A549 (cell line): ENCODE results near the gene SERPINB12. TPM values are rescaled to one million over a fixed set of nuclear protein-coding genes. Genes with fewer than 3 reads are reported as not detected.

Source experiments
- ATAC-seq, 2 experiments: fragments of 200-7000 bp in 1 of 2; fragments of >200 bp in 1 of 2; cut with Nextera tagmentation in 1 of 2; cut with Tn5 transposase in 1 of 2; 3 replicates each; pipeline versions ENCODE4 v1.8.0 to v1.9.1; 2018 to 2020; ENCODE audit warnings: mild to moderate bottlenecking in 1 of 2, moderate library complexity in 1 of 2
- CTCF ChIA-PET: fragments of 300-600 bp; sonication (Branson Sonifier 250); formaldehyde crosslinking; extraction: SDS; loops from one replicate; lab custom pipeline; 2021; ENCODE audit warnings: antibody characterized with exemption, inconsistent platforms; lab: Yijun Ruan, JAX
- POLR2A ChIA-PET: fragments of 350-600 bp; formaldehyde crosslinking; extraction: SDS; loops from one replicate; lab custom pipeline; 2021; ENCODE audit warnings: antibody characterized with exemption, inconsistent platforms; lab: Yijun Ruan, JAX
- DNase-seq, 2 experiments: peaks; one replicate each; pipeline versions ENCODE4 v3.0.0 to v3.0.0-alpha.2; 2011 to 2016; ENCODE audit warnings: low read depth in 1 of 2, low spot score in 1 of 2
- FAIRE-seq: peaks from 2 replicates; lab custom pipeline; 2011; peaks lifted over from hg19 to GRCh38; lab: Jason Lieb, UNC
- H3K27ac ChIP-seq, 2 experiments: fragments of >200 bp; sonication (Bioruptor Twin); formaldehyde crosslinking; 3 replicates each; pipeline ENCODE4 v1.5.1; 2016 to 2017
- H3K4me1 ChIP-seq: fragments of >200 bp; sonication (Bioruptor Twin); formaldehyde crosslinking; 3 replicates; pipeline ENCODE4 v1.6.1; 2016
- H3K4me2 ChIP-seq: fragments of >200 bp; sonication (Bioruptor Twin); formaldehyde crosslinking; 3 replicates; pipeline ENCODE4 v1.6.1; 2016
- H3K4me3 ChIP-seq: fragments of >200 bp; sonication (Bioruptor Twin); formaldehyde crosslinking; 3 replicates; pipeline ENCODE4 v1.5.1; 2016
- H3K9me3 ChIP-seq: fragments of >200 bp; sonication (Bioruptor Twin); formaldehyde crosslinking; 3 replicates; pipeline ENCODE4 v1.6.1; 2016
- ATOH8 ChIP-seq: fragments of 250-450 bp; sonication (Bioruptor Pico); IDR thresholded peaks from 2 replicates; pipeline ENCODE4 v1.5.0; 2020; ENCODE audit warnings: low read depth, mild to moderate bottlenecking, moderate library complexity
- BCL3 ChIP-seq: fragments of >200 bp; sonication (Bioruptor Twin); formaldehyde crosslinking; IDR thresholded peaks from 3 replicates; pipeline ENCODE4 v1.6.1; 2016
- BHLHE40 ChIP-seq: IDR thresholded peaks from 2 replicates; pipeline ENCODE4 v1.6.1; 2012; ENCODE audit warnings: low read depth, low read length, inconsistent platforms
- CBX2 ChIP-seq: fragments of 200-600 bp; sonication (generic); IDR thresholded peaks from 2 replicates; pipeline ENCODE4 v1.6.1; 2016; ENCODE audit warnings: low read depth, mild to moderate bottlenecking, borderline replicate concordance
- CHD2 ChIP-seq: fragments of 150-350 bp; IDR thresholded peaks from 2 replicates; pipeline ENCODE4 v1.6.1; 2014; ENCODE audit warnings: low read length; ENCODE audit not compliant: partially characterized antibody
- EHMT2 ChIP-seq: fragments of 200-600 bp; sonication (generic); IDR thresholded peaks from 2 replicates; pipeline ENCODE4 v1.6.1; 2016; ENCODE audit warnings: antibody characterized with exemption, low read depth, mild to moderate bottlenecking, moderate library complexity
- EP300 ChIP-seq, 2 experiments: fragments of >200 bp; sonication (Bioruptor Twin); formaldehyde crosslinking; IDR thresholded peaks; 2 replicates in 1 of 2; 3 replicates in 1 of 2; pipeline ENCODE4 v1.6.1; 2016 to 2017
- FOSB ChIP-seq: fragments of 250-450 bp; sonication (Bioruptor Pico); IDR thresholded peaks from 2 replicates; pipeline ENCODE4 v1.5.0; 2020; ENCODE audit warnings: mild to moderate bottlenecking, moderate library complexity
- GATA3 ChIP-seq: IDR thresholded peaks from 2 replicates; pipeline ENCODE4 v1.6.1; 2012; ENCODE audit warnings: borderline replicate concordance
- HDAC2 ChIP-seq: fragments of 200-600 bp; sonication (generic); IDR thresholded peaks from 2 replicates; pipeline ENCODE4 v1.6.1; 2016
- HOXB13 ChIP-seq: fragments of 250-450 bp; sonication (Bioruptor Pico); IDR thresholded peaks from 2 replicates; pipeline ENCODE4 v1.5.0; 2020; ENCODE audit warnings: low read depth, mild to moderate bottlenecking, moderate library complexity
- JUN ChIP-seq, 2 experiments: fragments of >200 bp; sonication (Bioruptor Twin); formaldehyde crosslinking; IDR thresholded peaks; 2 replicates in 1 of 2; 3 replicates in 1 of 2; pipeline ENCODE4 v1.6.1; 2016 to 2017
- JUNB ChIP-seq: fragments of >200 bp; sonication (Bioruptor Twin); formaldehyde crosslinking; IDR thresholded peaks from 2 replicates; pipeline ENCODE4 v1.6.1; 2016
- KDM1A ChIP-seq: fragments of 200-600 bp; sonication (generic); IDR thresholded peaks from 2 replicates; pipeline ENCODE4 v1.6.1; 2016; ENCODE audit warnings: low read depth, mild to moderate bottlenecking
- KDM5A ChIP-seq: fragments of 200-600 bp; sonication (generic); IDR thresholded peaks from 2 replicates; pipeline ENCODE4 v1.6.1; 2016; ENCODE audit warnings: antibody characterized with exemption, mild to moderate bottlenecking
- MAZ ChIP-seq: fragments of 150-350 bp; IDR thresholded peaks from 2 replicates; pipeline ENCODE4 v1.6.1; 2014; ENCODE audit warnings: antibody characterized with exemption, low read depth, low read length, borderline replicate concordance
- MYC ChIP-seq: IDR thresholded peaks from 2 replicates; pipeline ENCODE4 v1.6.1; 2012; ENCODE audit warnings: mild to moderate bottlenecking, inconsistent platforms, low read length, improper control_type of control experiment, borderline replicate concordance
- NFE2L2 ChIP-seq: fragments of 150-350 bp; conservative IDR thresholded peaks from 2 replicates; pipeline ENCODE4 v1.6.1; 2014; ENCODE audit warnings: low read length
- NPAS2 ChIP-seq: fragments of 250-450 bp; sonication (Bioruptor Pico); IDR thresholded peaks from 2 replicates; pipeline ENCODE4 v1.8.0; 2022; ENCODE audit warnings: mild to moderate bottlenecking, moderate library complexity, borderline replicate concordance
- NR3C1 ChIP-seq: fragments of >200 bp; sonication (Bioruptor Twin); formaldehyde crosslinking; IDR thresholded peaks from 3 replicates; pipeline ENCODE4 v1.6.1; 2017
- PHF8 ChIP-seq: fragments of 200-600 bp; sonication (generic); IDR thresholded peaks from 2 replicates; pipeline ENCODE4 v1.6.1; 2016; ENCODE audit warnings: low read depth, mild to moderate bottlenecking, antibody characterized with exemption, moderate library complexity, borderline replicate concordance
- POLR2AphosphoS2 ChIP-seq: conservative IDR thresholded peaks from 2 replicates; pipeline ENCODE4 v1.6.1; 2012; ENCODE audit warnings: low read length, improper control_type of control experiment, inconsistent platforms
- RAD21 ChIP-seq, 2 experiments: fragments of >200 bp in 1 of 2; sonication (Bioruptor Twin) in 1 of 2; formaldehyde crosslinking in 1 of 2; IDR thresholded peaks in 1 of 2; conservative IDR thresholded peaks in 1 of 2; 2 replicates in 1 of 2; 3 replicates in 1 of 2; pipeline ENCODE4 v1.6.1; 2012 to 2018; ENCODE audit warnings: inconsistent platforms in 1 of 2
- RFX5 ChIP-seq: fragments of 450-650 bp; IDR thresholded peaks from 2 replicates; pipeline ENCODE4 v1.7.1; 2014; ENCODE audit warnings: antibody characterized with exemption, mild to moderate bottlenecking, moderate library complexity
- SMC3 ChIP-seq: fragments of >200 bp; sonication (Bioruptor Twin); formaldehyde crosslinking; IDR thresholded peaks from 3 replicates; pipeline ENCODE4 v1.6.1; 2018; ENCODE audit warnings: inconsistent platforms
- SREBF2 ChIP-seq: fragments of 450-650 bp; IDR thresholded peaks from 2 replicates; pipeline ENCODE4 v1.6.1; 2014; ENCODE audit warnings: mild to moderate bottlenecking, moderate library complexity
- ZC3H11A ChIP-seq: fragments of 450-650 bp; IDR thresholded peaks from 2 replicates; pipeline ENCODE4 v1.6.1; 2014; ENCODE audit warnings: antibody characterized with exemption, mild to moderate bottlenecking
- ZSCAN20 ChIP-seq: fragments of 250-450 bp; sonication (Bioruptor Pico); IDR thresholded peaks from 2 replicates; pipeline ENCODE4 v1.8.0; 2022; ENCODE audit warnings: mild to moderate bottlenecking, moderate library complexity
- WGBS: methylation state at CpG from one replicate; pipeline ENCODE4 v1.1.6; 2017; ENCODE audit errors: missing lambda C conversion rate; 5-methylcytosine and 5-hydroxymethylcytosine counted together
- polyA plus RNA-seq, 4 experiments: library from polyadenylated mRNA; depleted of rRNA in 3 of 4; stranded (reverse); fragments of >200 nt; fragmentation: RNase III in 1 of 4; extraction: RNeasy Plus Mini Kit Qiagen cat#74134 plus additional on column Dnase treatment in 1 of 4; gene quantifications; 2 replicates in 3 of 4; 3 replicates in 1 of 4; pipeline ENCODE4 v1.2.3, GENCODE V29; 2011 to 2017

The SERPINB12 gene
- polyA plus RNA-seq, 2 of the 4 experiments (the other 2 are of a cell fraction), result not detected

- H3K4me1 ChIP-seq, result no peaks in the 10 kb centered on the region
- CTCF ChIA-PET, result no interaction called here
- H3K4me2 ChIP-seq, result no peak overlapping the region
- FAIRE-seq, result no peak
- POLR2A ChIA-PET, result no interaction called here
- ATAC-seq, result no peak
- TF ChIP-seq ZC3H11A (no peak), POLR2AphosphoS2 (no peak), JUN (IDR thresholded peaks at IDR 0.05) (no peak), HDAC2 (no peak), EP300 (IDR thresholded peaks at IDR 0.05) (no peak), JUNB (no peak), CBX2 (no peak), FOSB (CRISPR knock-in tag) (no peak), RAD21 (conservative IDR thresholded peaks at IDR 0.05 in 1 of 2, IDR thresholded peaks at IDR 0.05 in 1 of 2) (no peak), ATOH8 (CRISPR knock-in tag) (no peak), KDM1A (no peak), PHF8 (no peak), NR3C1 (no peak), KDM5A (no peak), BHLHE40 (no peak), NFE2L2 (no peak), SREBF2 (no peak), CHD2 (no peak)
- H3K9me3 ChIP-seq, result no peaks in the 10 kb centered on the region
- H3K4me3 ChIP-seq, result no peak overlapping the region
- 0% methylated on average over 1 of the region's 1 CpG for WGBS
- no peak overlapping the region for H3K27ac ChIP-seq
- no peak for DNase-seq
These were observed 50.3 kb downstream of the SERPINB12 start for GRCh38 chr18:63592471-63592870.

- H3K9me3 ChIP-seq, result no peaks in the 10 kb centered on the region
- 42% methylated on average over 11 of the region's 14 CpGs for WGBS
- H3K27ac ChIP-seq, result no peak overlapping the region
- no peaks in the 10 kb centered on the region for H3K4me1 ChIP-seq
- CTCF ChIA-PET, result no interaction called here
- TF ChIP-seq EHMT2 (no peak), BHLHE40 (no peak), GATA3 (no peak), ZC3H11A (no peak), POLR2AphosphoS2 (no peak), SREBF2 (no peak), KDM5A (no peak), RFX5 (no peak), BCL3 (no peak), NPAS2 (CRISPR knock-in tag) (no peak), JUNB (no peak), SMC3 (no peak), MYC (no peak), PHF8 (no peak), HOXB13 (CRISPR knock-in tag) (no peak), MAZ (no peak), CHD2 (no peak), ATOH8 (CRISPR knock-in tag) (no peak), ZSCAN20 (CRISPR knock-in tag) (no peak)
- FAIRE-seq, result no peak
- ATAC-seq, result no peak
- H3K4me2 ChIP-seq, result no peak overlapping the region
- DNase-seq, result no peak
- POLR2A ChIA-PET, result no interaction called here
- no peak overlapping the region for H3K4me3 ChIP-seq
These were observed 54.8 kb downstream of the SERPINB12 start for GRCh38 chr18:63596964-63597363.
